ENCODE measurements around the gene FREM1.

FREM1 gene

GRCh38 chr9:14687042-14687719 is 223.0 kb downstream of the FREM1 start:
- Histone ChIP-seq H3K27ac (ENCODE audit: low read depth, low read length) (peak overlapping the region; percentile 69), H3K4me1 (ENCODE audit: control insufficient read depth, insufficient read depth, low read length, unreplicated experiment) (peaks cover 41% of the 10 kb centered on the region), H3K4me3 (ENCODE audit: low read depth, low read length) (0 out of 2 replicates have a peak overlapping the region, but pooled peaks have one; percentile 8), H3K36me3 (ENCODE audit: insufficient read depth, low read length) (peaks cover 7% of the 10 kb centered on the region; the same call in 1 of the 2 replicates), H3K27me3 (ENCODE audit: insufficient read depth, low read length) (no peaks in the 10 kb centered on the region), H3K79me2 (ENCODE audit: control insufficient read depth, insufficient read depth, low read length, unreplicated experiment) (peaks cover 16% of the 10 kb centered on the region), H2AFZ (ENCODE audit: low read length, unreplicated experiment) (no peak overlapping the region)

DNA sequence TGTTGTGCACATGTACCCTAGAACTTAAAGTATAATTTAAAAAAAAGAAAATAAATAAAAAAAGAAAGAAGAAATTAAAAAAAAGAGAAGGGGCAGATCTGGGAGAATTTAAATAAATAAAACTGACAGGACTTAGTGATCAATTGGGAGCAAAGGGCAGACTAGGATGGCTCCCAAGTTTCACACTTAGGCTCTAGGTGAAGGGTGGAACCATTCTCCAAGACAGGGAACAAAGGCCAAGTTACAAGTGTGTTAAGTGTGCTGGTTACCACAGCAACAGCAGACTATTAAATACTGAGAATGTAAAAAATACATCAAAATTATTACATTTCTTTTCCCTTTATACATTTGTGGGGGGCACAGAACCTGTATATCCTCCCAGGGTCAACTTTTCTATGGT is 224.1 kb downstream of the FREM1 start:
- no peak overlapping the region for H2AFZ ChIP-seq (ENCODE audit: low read length, unreplicated experiment)
- H3K4me3 ChIP-seq (ENCODE audit: low read depth, low read length): no peak overlapping the region
- H3K36me3 ChIP-seq (ENCODE audit: insufficient read depth, low read length): peaks cover 7% of the 10 kb centered on the region; the same call in 1 of the 2 replicates
- peaks cover 31% of the 10 kb centered on the region for H3K4me1 ChIP-seq (ENCODE audit: control insufficient read depth, insufficient read depth, low read length, unreplicated experiment)
- peak overlapping the region; percentile 69 for H3K27ac ChIP-seq (ENCODE audit: low read depth, low read length)
- no peaks in the 10 kb centered on the region for H3K27me3 ChIP-seq (ENCODE audit: insufficient read depth, low read length)
- peaks cover 15% of the 10 kb centered on the region for H3K79me2 ChIP-seq (ENCODE audit: control insufficient read depth, insufficient read depth, low read length, unreplicated experiment)

Measured in ACC112 (cell line).